ENCODE measurements around the gene TTC7B.
"Not testable (repeated sequence)": the region's sequence is repeated elsewhere in the genome, so short reads cannot be mapped to it uniquely, and the experiment has no call there.

Gene TTC7B

DNA sequence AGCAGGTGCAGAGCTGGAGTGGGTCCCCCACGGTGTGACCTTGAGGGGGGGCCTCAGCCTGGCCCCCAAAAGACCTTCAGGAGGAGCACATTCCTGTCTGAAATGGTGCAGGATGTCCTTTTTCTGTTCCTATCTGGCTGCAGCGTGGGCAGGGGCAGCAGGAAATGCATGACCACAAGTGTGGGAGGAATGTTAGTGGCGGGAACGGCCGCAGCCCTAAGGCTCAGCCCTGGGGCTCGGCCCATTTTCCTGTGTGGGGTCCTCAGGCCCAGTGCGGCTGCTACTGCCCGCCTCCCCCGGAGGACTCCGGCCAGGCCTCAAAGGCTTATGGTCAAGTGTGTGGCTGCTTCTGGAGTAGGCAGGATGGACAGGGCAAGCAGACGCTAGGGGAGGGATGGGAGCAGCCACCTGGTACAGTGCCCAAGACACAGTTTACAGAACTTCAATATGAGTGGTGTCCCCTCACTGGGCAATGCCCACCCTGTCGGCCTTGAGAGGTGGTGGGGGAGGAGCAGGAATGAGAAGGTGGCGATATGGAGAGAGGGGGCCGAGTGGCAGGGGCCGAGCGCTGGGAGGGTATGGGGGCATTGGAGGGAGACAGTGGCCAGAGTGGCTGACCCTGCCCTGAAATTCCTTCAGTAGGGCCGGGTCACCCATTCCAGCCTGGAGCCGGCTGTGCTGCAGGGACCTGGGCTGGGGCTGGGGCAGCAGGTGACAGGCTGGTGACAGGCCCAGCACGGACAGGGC is 282.0 kb downstream of the TTC7B start:
- in situ Hi-C loops (cut with MboI; ENCODE audit: low sequenced_read_pairs): no loop called here

DNA sequence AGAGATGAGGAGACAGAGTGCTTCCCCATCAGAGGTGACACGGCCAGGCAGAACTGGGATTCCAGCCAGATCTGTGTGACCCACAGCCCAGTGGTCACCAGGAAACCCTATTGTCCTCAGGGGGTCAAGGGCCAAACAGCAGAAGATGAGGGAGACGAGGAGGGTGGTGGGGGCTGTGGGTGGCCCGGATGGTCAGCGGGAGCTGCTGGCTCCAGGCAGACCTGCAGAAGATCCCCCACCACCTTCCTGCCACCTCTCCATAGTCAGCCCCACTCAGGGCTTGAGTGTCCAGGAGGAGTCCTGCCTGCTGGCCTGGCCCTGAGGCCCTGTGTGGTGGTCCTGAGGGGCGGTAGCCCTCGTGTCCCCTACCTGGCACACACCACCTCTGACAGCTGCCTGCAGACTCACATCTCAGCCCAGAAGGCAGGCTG is 282.6 kb downstream of the TTC7B start:
- in situ Hi-C loops (cut with MboI; ENCODE audit: low sequenced_read_pairs): no loop called here

- in situ Hi-C loops (cut with MboI; ENCODE audit: low sequenced_read_pairs): no loop called here
These were observed 283.3 kb downstream of the TTC7B start for GRCh38 chr14:90532826-90533525.

- in situ Hi-C loops (cut with MboI; ENCODE audit: low sequenced_read_pairs): no loop called here
These were observed 284.7 kb downstream of the TTC7B start for GRCh38 chr14:90531497-90531896.

DNA sequence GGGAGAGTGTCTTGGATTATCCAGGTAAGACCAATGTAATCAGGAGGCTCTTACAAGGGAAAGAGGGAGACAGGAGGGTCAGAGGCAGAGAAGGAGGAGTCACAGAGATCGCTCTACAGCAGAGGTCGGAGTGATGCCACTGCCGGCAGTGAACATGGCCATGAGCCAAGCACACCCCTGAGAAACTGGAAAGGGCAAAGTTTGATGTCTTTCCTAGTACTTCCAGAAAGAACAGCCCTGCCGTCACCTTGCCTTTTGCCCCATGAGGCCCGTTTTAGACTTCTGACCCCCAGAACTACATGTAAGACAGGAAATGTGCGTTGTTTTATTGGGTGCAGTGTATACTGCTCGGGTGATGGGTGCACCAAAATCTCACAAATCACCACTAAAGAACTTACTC is 285.7 kb downstream of the TTC7B start:
- in situ Hi-C loops (cut with MboI; ENCODE audit: low sequenced_read_pairs): no loop called here

DNA sequence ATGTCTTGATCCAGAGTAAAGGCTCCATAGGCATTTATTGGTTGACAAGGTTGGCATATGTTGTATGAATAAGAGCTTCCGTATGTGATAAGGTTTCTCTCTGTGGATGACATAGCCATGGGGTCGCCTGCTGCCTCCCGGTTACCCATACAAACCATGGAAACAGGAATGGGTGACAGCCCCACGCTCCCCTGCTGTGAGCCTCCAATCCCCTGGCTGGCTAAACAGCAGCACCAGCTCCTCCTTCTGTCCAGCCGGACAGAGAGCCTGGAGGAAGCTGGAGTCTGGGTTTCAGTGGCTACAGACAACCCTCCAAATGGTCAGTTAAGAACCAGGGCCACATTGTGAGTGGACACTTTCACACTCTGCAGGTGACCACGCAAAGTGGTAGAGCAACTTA is 288.3 kb downstream of the TTC7B start:
- in situ Hi-C loops (cut with MboI; ENCODE audit: low sequenced_read_pairs): no loop called here

GRCh38 chr14:90526536-90526935 is 289.7 kb downstream of the TTC7B start:
- in situ Hi-C loops (cut with MboI; ENCODE audit: low sequenced_read_pairs): not testable (repeated sequence)

- in situ Hi-C loops (cut with MboI; ENCODE audit: low sequenced_read_pairs): not testable (repeated sequence)
These were observed 290.7 kb downstream of the TTC7B start for GRCh38 chr14:90525353-90526028.

- in situ Hi-C loops (cut with MboI; ENCODE audit: low sequenced_read_pairs): no loop called here
These were observed 292.0 kb downstream of the TTC7B start for GRCh38 chr14:90523961-90524875.

DNA sequence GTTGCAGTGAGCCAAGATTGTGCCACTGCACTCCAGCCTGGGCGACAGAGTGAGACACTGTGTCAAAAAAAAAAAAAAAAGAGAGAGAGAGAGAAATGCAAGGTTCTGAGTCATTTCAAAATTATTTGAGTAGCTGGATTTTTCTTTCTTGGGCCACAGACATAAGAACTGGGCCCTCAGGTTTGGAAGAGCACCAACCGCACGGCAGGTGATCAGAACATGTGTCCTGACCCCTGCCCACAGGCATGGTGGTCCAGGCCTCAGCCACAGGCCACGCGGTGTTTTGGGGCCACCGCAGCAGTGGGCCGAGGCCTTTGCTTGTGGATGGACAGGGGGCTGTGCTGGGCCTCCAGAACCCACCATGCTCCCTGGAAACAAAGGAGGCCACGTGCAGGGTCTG is 292.7 kb downstream of the TTC7B start:
- in situ Hi-C loops (cut with MboI; ENCODE audit: low sequenced_read_pairs): no loop called here

DNA sequence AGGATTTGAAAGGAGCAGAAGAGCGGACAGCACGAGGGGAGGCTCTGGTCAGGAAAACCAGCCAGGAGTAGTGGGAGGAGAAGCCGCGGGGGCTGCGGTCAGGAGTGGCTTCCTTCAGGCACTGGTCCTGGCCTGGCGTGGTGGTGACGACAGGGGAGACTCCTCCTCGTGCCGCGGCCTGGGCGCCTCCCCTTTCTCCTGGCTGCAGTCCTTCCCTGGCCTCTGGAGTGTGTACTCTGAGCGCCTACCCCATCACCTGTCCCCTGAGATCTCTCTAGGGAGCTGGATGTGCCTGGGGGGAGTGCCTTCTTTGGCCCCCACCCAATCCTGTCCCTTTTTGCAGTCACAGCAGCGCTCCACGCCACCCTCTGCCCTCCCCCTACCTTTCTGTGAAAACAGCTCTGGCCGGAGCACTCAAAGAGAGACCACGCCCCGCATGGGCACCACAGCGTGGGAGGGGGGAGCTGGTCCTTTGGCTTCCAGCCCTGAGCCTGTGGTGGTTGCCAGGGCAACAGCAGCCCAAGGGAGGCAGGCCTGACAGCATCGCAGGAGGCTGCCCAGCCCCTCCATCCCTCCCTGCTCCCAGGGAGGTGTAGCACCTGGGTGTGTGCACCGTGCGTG is 293.5 kb downstream of the TTC7B start:
- in situ Hi-C loops (cut with MboI; ENCODE audit: low sequenced_read_pairs): no loop called here

- in situ Hi-C loops (cut with MboI; ENCODE audit: low sequenced_read_pairs): no loop called here
These were observed 294.2 kb downstream of the TTC7B start for GRCh38 chr14:90521930-90522483.

- in situ Hi-C loops (cut with MboI; ENCODE audit: low sequenced_read_pairs): no loop called here
These were observed 294.9 kb downstream of the TTC7B start for GRCh38 chr14:90521084-90521929.

DNA sequence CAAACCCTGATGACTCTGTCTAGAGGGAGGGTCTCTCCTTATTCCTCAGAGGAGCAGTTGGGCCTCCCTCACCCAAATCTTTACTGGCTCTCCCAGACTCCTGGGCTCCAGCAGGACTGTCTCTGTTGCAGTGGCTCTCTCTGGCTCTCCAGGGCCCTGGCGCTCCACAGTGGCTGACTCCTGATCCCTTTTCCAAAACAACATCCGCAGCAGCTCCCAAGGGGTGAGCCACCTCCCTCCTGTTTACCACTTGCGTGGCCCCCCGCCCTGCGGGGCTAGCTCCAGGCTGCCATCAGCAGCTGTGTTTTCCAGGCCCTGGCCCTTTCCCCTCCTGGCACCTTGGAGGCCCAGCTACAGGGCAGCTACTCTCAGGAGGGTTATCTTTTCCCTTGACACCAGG is 295.9 kb downstream of the TTC7B start:
- in situ Hi-C loops (cut with MboI; ENCODE audit: low sequenced_read_pairs): no loop called here

DNA sequence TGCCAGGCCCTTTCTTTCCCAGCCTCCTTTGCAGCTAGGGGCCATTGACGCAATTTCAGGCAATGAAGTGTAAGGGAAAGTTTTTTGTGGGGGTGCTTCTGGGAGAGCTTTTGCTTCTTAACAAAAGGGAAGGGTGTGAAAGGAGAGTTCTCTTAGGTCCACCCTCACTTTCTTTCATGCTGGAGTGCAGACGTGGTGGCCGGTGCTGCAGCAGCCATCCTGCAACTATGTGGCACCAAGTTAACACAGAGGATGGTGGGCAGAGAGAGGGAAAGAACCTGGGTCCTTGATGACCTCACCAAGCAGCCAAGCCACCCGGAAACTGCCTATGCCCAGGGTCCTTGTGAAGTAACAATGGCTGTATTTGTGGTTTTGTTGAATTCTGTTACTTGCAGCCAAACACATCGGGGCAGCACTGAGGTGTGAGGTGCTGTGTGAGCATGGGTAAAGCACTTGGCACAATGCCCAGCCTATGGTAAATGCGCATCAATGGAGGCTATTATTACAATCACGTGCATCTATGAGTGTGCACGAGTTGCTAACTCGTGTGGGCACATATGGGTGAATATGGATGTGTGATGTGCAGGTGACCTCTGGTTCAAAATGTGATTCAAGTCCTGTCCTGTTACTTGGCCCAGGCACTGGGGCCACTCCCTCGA is 296.8 kb downstream of the TTC7B start:
- in situ Hi-C loops (cut with MboI; ENCODE audit: low sequenced_read_pairs): no loop called here

- in situ Hi-C loops (cut with MboI; ENCODE audit: low sequenced_read_pairs): no loop called here
These were observed 297.3 kb downstream of the TTC7B start for GRCh38 chr14:90518941-90519256.

GRCh38 chr14:90518069-90518940 is 297.9 kb downstream of the TTC7B start:
- in situ Hi-C loops (cut with MboI; ENCODE audit: low sequenced_read_pairs): no loop called here

All from HL-60/S4 (cell line).